HCT116 (cell line): ENCODE data around the gene UPK3A. TPM values are rescaled to one million over a fixed set of nuclear protein-coding genes. Genes with fewer than 3 reads are reported as not detected.
"Not testable (repeated sequence)": the region's sequence is repeated elsewhere in the genome, so short reads cannot be mapped to it uniquely, and the experiment has no call there.

Source experiments
- ATAC-seq: fragments of 200-7000 bp; cut with Tn5 transposase; 2 replicates; pipeline ENCODE4 v1.9.1; 2020; ENCODE audit warnings: mild to moderate bottlenecking, moderate library complexity
- BruUV-seq: library from RNA; stranded (reverse); fragments of 400-500 nt; replicated peaks from 2 replicates; lab custom pipeline; 2021; lab: Mats Ljungman, UMichigan
- CTCF ChIA-PET: fragments of 300-600 bp; sonication (Branson Sonifier 250); formaldehyde crosslinking; loops from one replicate; lab custom pipeline; 2021; ENCODE audit warnings: antibody characterized with exemption; lab: Charles Lee
- POLR2A ChIA-PET: fragments of 300-600, 350-600 bp; sonication (Branson Sonifier 250); formaldehyde crosslinking; loops from one replicate; lab custom pipeline; 2021; ENCODE audit warnings: antibody characterized with exemption; lab: Charles Lee
- RAD21 ChIA-PET, 2 experiments: fragments of 300-600 bp; sonication (Branson Sonifier 250); formaldehyde crosslinking; loops; one replicate each; lab custom pipeline; 2023; ENCODE audit warnings: low total read pairs in 2 of 2; ENCODE audit not compliant: uncharacterized antibody in 2 of 2, unreplicated experiment in 2 of 2, low non-redundant PET in 1 of 2; lab: Charles Lee
- DNase-seq: peaks from one replicate; pipeline ENCODE4 v3.0.0-alpha.2; 2010; ENCODE audit warnings: low read depth, low spot score
- H2AFZ ChIP-seq: fragments of 200-600 bp; shearing (Covaris generic), sonication (generic); 2 replicates; pipeline ENCODE4 v1.6.1; 2017; ENCODE audit warnings: low read depth, mixed run types, mixed read lengths, antibody characterized with exemption, low read length; ENCODE audit not compliant: poor library complexity, severe bottlenecking
- H3K27ac ChIP-seq: 2 replicates; pipeline ENCODE4 v1.5.1; 2012; ENCODE audit warnings: low read depth, low read length
- H3K27me3 ChIP-seq: fragments of 200-600 bp; sonication (generic); 2 replicates; pipeline ENCODE4 v1.6.1; 2016; ENCODE audit warnings: mixed run types, low read length, mixed read lengths; ENCODE audit not compliant: insufficient read depth
- H3K36me3 ChIP-seq, 2 experiments: fragments of 200-500 bp in 1 of 2; fragments of 200-600 bp in 1 of 2; sonication (Bioruptor generic) in 1 of 2; sonication (generic) in 1 of 2; 2 replicates each; pipeline versions ENCODE4 v1.5.1 to v1.6.1; 2014 to 2016; ENCODE audit warnings: low read length in 2 of 2, inconsistent platforms in 1 of 2, mixed read lengths in 1 of 2, mixed run types in 1 of 2; ENCODE audit not compliant: insufficient read depth in 2 of 2, control insufficient read depth in 1 of 2
- H3K4me1 ChIP-seq, 2 experiments: fragments of 200-600 bp in 1 of 2; sonication (generic) in 1 of 2; 2 replicates each; pipeline versions ENCODE4 v1.5.1 to v1.6.1; 2012 to 2017; ENCODE audit warnings: low read length in 2 of 2, inconsistent platforms in 1 of 2, mild to moderate bottlenecking in 1 of 2, mixed read lengths in 1 of 2, mixed run types in 1 of 2, moderate library complexity in 1 of 2; ENCODE audit not compliant: insufficient read depth in 2 of 2, control insufficient read depth in 1 of 2
- H3K4me2 ChIP-seq: fragments of 200-600 bp; sonication (generic); 2 replicates; pipeline ENCODE4 v1.6.1; 2017; ENCODE audit warnings: mixed run types, low read length, mixed read lengths
- H3K4me3 ChIP-seq, 2 experiments: fragments of 200-600 bp in 1 of 2; sonication (generic) in 1 of 2; replicated peaks in 1 of 2; 2 replicates each; pipeline ENCODE4 v1.5.1; 2011 to 2016; ENCODE audit warnings: low read length in 2 of 2, control low read depth in 1 of 2, low read depth in 1 of 2, mild to moderate bottlenecking in 1 of 2, mixed read lengths in 1 of 2, mixed run types in 1 of 2
- H3K79me2 ChIP-seq: fragments of 200-600 bp; sonication (generic); 2 replicates; pipeline ENCODE4 v1.6.1; 2017; ENCODE audit warnings: mild to moderate bottlenecking, mixed run types, low read length, moderate library complexity, mixed read lengths; ENCODE audit not compliant: insufficient read depth
- H3K9ac ChIP-seq: fragments of 200-600 bp; sonication (generic); 2 replicates; pipeline ENCODE4 v1.6.1; 2016; ENCODE audit warnings: low read length, mixed read lengths
- H3K9me2 ChIP-seq: fragments of 200-600 bp; sonication (generic), shearing (Covaris generic); 2 replicates; pipeline ENCODE4 v1.6.1; 2017; ENCODE audit warnings: mixed run types, mild to moderate bottlenecking, moderate library complexity; ENCODE audit not compliant: insufficient read depth
- H3K9me3 ChIP-seq, 2 experiments: fragments of 200-500 bp in 1 of 2; fragments of 200-600 bp in 1 of 2; sonication (Bioruptor generic) in 1 of 2; sonication (generic) in 1 of 2; 2 replicates each; pipeline ENCODE4 v1.6.1; 2014 to 2017; ENCODE audit warnings: low read length in 2 of 2, mixed read lengths in 2 of 2, inconsistent platforms in 1 of 2, low read depth in 1 of 2, mild to moderate bottlenecking in 1 of 2, mixed run types in 1 of 2, moderate library complexity in 1 of 2; ENCODE audit not compliant: control insufficient read depth in 1 of 2, insufficient read depth in 1 of 2
- H4K20me1 ChIP-seq: fragments of 200-600 bp; sonication (generic), shearing (Covaris generic); 2 replicates; pipeline ENCODE4 v1.6.1; 2017; ENCODE audit warnings: mixed run types, mild to moderate bottlenecking, moderate library complexity; ENCODE audit not compliant: insufficient read depth
- ATF3 ChIP-seq: IDR thresholded peaks from 2 replicates; pipeline ENCODE4 v1.6.1; 2012
- CBX3 ChIP-seq: IDR thresholded peaks from 2 replicates; pipeline ENCODE4 v1.6.1; 2012; ENCODE audit warnings: low read depth
- CTCF ChIP-seq, 3 experiments: fragments of 200-600 bp in 1 of 3; sonication (generic) in 1 of 3; IDR thresholded peaks in 2 of 3; conservative IDR thresholded peaks in 1 of 3; 2 replicates each; pipeline ENCODE4 v1.5.1; 2012 to 2017; ENCODE audit warnings: low read depth in 2 of 3, low read length in 2 of 3, antibody characterized with exemption in 1 of 3, borderline replicate concordance in 1 of 3, control low read depth in 1 of 3, mild to moderate bottlenecking in 1 of 3, mixed read lengths in 1 of 3, mixed run types in 1 of 3, moderate library complexity in 1 of 3; ENCODE audit not compliant: insufficient read depth in 1 of 3
- EGR1 ChIP-seq: IDR thresholded peaks from 2 replicates; pipeline ENCODE4 v1.6.1; 2012; ENCODE audit warnings: low read depth
- ELF1 ChIP-seq: IDR thresholded peaks from 2 replicates; pipeline ENCODE4 v1.6.1; 2012; ENCODE audit warnings: low read depth, borderline replicate concordance
- FOSL1 ChIP-seq: IDR thresholded peaks from 2 replicates; pipeline ENCODE4 v1.6.1; 2012; ENCODE audit warnings: low read depth
- RAD21 ChIP-seq: IDR thresholded peaks from 2 replicates; pipeline ENCODE4 v1.6.1; 2012; ENCODE audit warnings: low read depth, mild to moderate bottlenecking
- TCF7L2 ChIP-seq: IDR thresholded peaks from 2 replicates; pipeline ENCODE4 v1.7.0; 2011; ENCODE audit warnings: borderline replicate concordance, inconsistent platforms; ENCODE audit not compliant: insufficient read depth, insufficient read length; ENCODE audit errors: extremely low read depth
- YY1 ChIP-seq: IDR thresholded peaks from 2 replicates; pipeline ENCODE4 v1.6.1; 2011; ENCODE audit warnings: low read length, low read depth, moderate library complexity, mild to moderate bottlenecking; ENCODE audit not compliant: insufficient replicate concordance; ENCODE audit errors: extremely low read depth
- ZFX ChIP-seq: fragments of 450-650 bp; IDR thresholded peaks from 2 replicates; pipeline ENCODE4 v1.6.1; 2017
- ZNF274 ChIP-seq: fragments of 200-500 bp; sonication (Bioruptor generic); IDR thresholded peaks from 2 replicates; pipeline ENCODE4 v1.6.1; 2014; ENCODE audit warnings: mild to moderate bottlenecking, low read depth, low read length, inconsistent platforms
- intact Hi-C: fragments of 100-400 bp; cut with micrococcal nuclease; formaldehyde crosslinking; loops from 2 replicates; pipeline ENCODE4 v1.10.0; 2022
- total RNA-seq: library from RNA; stranded (reverse); gene quantifications from one replicate; pipeline ENCODE4 v1.2.1, GENCODE V29; 2021; ENCODE audit not compliant: unreplicated experiment

UPK3A gene
- total RNA-seq, 1 experiment from 2014 or later: not detected

GRCh38 chr22:45276507-45277105 is 8.1 kb upstream of the UPK3A start:
- no peaks in the 10 kb centered on the region for H3K9me2 ChIP-seq
- no peaks in the 10 kb centered on the region for H3K36me3 ChIP-seq
- no peaks in the 10 kb centered on the region for H3K79me2 ChIP-seq
- no peak overlapping the region for H3K4me3 ChIP-seq
- DNase-seq: no peak
- peaks cover 13 to 18% of the 10 kb centered on the region in 2 experiments for H3K4me1 ChIP-seq
- no peak overlapping the region for H3K9ac ChIP-seq
- no TSS peak for BruUV-seq
- H2AFZ ChIP-seq: no peak overlapping the region
- ATAC-seq: no peak
- no peaks in the 10 kb centered on the region for H3K9me3 ChIP-seq
- TF ChIP-seq CBX3 (no peak), FOSL1 (no peak), YY1 (no peak), ZNF274 (no peak), ELF1 (no peak), CTCF (IDR thresholded peaks at IDR 0.05 in 2 of 3, conservative IDR thresholded peaks at IDR 0.05 in 1 of 3; ENCODE audit: borderline replicate concordance in 1 of 3, insufficient read depth in 1 of 3, low read depth in 2 of 3, low read length in 2 of 3) (no peak), RAD21 (no peak), ATF3 (no peak), EGR1 (no peak), TCF7L2 (no peak), ZFX (no peak)
- no peak overlapping the region for H3K4me2 ChIP-seq
- no peaks in the 10 kb centered on the region for H4K20me1 ChIP-seq
- ChIA-PET POLR2A (no interaction called here), CTCF (no interaction called here), RAD21 (no interaction called here)
- no peaks in the 10 kb centered on the region for H3K27me3 ChIP-seq
- intact Hi-C loops: no loop called here
- H3K27ac ChIP-seq: no peak overlapping the region

- BruUV-seq, H2AFZ ChIP-seq, H3K36me3 ChIP-seq, CTCF ChIA-PET, ATAC-seq, H3K4me3 ChIP-seq, RAD21 ChIA-PET, H4K20me1 ChIP-seq, H3K9me3 ChIP-seq, H3K9me2 ChIP-seq, H3K79me2 ChIP-seq, DNase-seq, H3K27ac ChIP-seq, H3K4me2 ChIP-seq, POLR2A ChIA-PET, H3K27me3 ChIP-seq, intact Hi-C loops, H3K9ac ChIP-seq: not testable (repeated sequence)
- H3K4me1 ChIP-seq: peaks cover 13 to 18% of the 10 kb centered on the region in 2 experiments
These were observed 7.0 kb upstream of the UPK3A start for GRCh38 chr22:45277720-45278119.
